ENCODE data around the gene CLEC7A. TPM values are rescaled to one million over a fixed set of nuclear protein-coding genes. Genes with fewer than 3 reads are reported as not detected.

The CLEC7A gene
- total and polyA plus RNA-seq, 9 of the 15 experiments (the other 6 are each of a cell fraction or from before 2014, with no cell fraction given): 0.16 TPM; not detected in 8

DNA sequence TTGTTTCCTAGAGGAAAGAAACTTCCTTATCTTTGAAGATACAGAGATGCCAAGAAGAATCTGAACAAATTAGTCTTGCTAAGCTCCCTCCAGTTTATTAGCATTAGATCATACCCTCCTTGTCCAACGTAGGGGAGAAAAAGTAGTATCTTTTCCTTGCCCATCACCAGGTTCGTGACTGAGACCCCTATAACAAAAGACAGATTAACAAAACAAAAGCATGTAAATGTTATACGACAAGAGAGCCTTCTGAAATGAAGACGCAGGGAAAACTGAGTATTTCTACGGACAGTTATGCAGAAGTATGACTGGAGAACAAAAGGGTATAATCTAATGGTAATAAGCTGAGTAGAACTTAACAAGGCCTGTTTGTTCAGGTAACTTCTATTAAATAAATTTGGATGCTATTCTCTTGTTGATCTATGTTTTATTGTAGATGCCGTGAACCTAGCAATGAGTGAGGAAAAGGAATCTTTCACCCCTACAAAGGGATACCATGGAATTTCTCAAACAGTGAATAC lies 2.9 kb upstream of the CLEC7A start:
- in situ Hi-C loops (cut with MboI) (loop anchor here (25.0 kb wide), 1 partner anchor 321 kb away; no protein-coding TSS in a partner anchor), intact Hi-C loops (cut with micrococcal nuclease) (no loop called here)
- DNase-seq (ENCODE audit: extremely low read depth in 1 of 4, low spot score in 3 of 4): no peak
- no peak overlapping the region for H3K4me3 ChIP-seq
- no peak for ATAC-seq
- H3K4me2 ChIP-seq (ENCODE audit: insufficient read depth, low read length): no peak overlapping the region
- no peaks in the 10 kb centered on the region for H3K9me3 ChIP-seq (replicated peaks; ENCODE audit: control insufficient read depth, insufficient read depth, low read depth, low read length)
- H3K36me3 ChIP-seq (ENCODE audit: control insufficient read depth, insufficient read depth, low read length): no peaks in the 10 kb centered on the region
- H4K20me1 ChIP-seq (replicated peaks; ENCODE audit: control insufficient read depth, insufficient read depth, low read length): no peaks in the 10 kb centered on the region
- ChIA-PET POLR2A (interaction anchor here (0.6 kb wide), 1 partner anchor 386 kb away, joined by 3 read pairs; no protein-coding TSS in a partner anchor), CTCF (ENCODE audit: low intra/inter-chr PET ratio) (no interaction called here)
- no peak overlapping the region for H2AFZ ChIP-seq (ENCODE audit: low read depth, low read length)
- WGBS (ENCODE audit: insufficient coverage, low coverage, missing lambda C conversion rate): under 1% methylated on average over 6 of the region's 6 CpGs
- no TSS peak for BruUV-seq (replicated peaks)
- TF ChIP-seq, protein P1, sequence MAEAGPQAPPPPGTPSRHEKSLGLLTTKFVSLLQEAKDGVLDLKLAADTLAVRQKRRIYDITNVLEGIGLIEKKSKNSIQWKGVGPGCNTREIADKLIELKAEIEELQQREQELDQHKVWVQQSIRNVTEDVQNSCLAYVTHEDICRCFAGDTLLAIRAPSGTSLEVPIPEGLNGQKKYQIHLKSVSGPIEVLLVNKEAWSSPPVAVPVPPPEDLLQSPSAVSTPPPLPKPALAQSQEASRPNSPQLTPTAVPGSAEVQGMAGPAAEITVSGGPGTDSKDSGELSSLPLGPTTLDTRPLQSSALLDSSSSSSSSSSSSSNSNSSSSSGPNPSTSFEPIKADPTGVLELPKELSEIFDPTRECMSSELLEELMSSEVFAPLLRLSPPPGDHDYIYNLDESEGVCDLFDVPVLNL (CRISPR knock-in tag; IDR thresholded peaks at IDR 0.05; ENCODE audit: low read depth): no peak
- no peak for TF ChIP-seq E2F8 (IDR thresholded peaks at IDR 0.05; ENCODE audit: low read depth, partially characterized antibody)
- TF ChIP-seq, protein P2, sequence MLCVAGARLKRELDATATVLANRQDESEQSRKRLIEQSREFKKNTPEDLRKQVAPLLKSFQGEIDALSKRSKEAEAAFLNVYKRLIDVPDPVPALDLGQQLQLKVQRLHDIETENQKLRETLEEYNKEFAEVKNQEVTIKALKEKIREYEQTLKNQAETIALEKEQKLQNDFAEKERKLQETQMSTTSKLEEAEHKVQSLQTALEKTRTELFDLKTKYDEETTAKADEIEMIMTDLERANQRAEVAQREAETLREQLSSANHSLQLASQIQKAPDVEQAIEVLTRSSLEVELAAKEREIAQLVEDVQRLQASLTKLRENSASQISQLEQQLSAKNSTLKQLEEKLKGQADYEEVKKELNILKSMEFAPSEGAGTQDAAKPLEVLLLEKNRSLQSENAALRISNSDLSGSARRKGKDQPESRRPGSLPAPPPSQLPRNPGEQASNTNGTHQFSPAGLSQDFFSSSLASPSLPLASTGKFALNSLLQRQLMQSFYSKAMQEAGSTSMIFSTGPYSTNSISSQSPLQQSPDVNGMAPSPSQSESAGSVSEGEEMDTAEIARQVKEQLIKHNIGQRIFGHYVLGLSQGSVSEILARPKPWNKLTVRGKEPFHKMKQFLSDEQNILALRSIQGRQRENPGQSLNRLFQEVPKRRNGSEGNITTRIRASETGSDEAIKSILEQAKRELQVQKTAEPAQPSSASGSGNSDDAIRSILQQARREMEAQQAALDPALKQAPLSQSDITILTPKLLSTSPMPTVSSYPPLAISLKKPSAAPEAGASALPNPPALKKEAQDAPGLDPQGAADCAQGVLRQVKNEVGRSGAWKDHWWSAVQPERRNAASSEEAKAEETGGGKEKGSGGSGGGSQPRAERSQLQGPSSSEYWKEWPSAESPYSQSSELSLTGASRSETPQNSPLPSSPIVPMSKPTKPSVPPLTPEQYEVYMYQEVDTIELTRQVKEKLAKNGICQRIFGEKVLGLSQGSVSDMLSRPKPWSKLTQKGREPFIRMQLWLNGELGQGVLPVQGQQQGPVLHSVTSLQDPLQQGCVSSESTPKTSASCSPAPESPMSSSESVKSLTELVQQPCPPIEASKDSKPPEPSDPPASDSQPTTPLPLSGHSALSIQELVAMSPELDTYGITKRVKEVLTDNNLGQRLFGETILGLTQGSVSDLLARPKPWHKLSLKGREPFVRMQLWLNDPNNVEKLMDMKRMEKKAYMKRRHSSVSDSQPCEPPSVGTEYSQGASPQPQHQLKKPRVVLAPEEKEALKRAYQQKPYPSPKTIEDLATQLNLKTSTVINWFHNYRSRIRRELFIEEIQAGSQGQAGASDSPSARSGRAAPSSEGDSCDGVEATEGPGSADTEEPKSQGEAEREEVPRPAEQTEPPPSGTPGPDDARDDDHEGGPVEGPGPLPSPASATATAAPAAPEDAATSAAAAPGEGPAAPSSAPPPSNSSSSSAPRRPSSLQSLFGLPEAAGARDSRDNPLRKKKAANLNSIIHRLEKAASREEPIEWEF (CRISPR knock-in tag; IDR thresholded peaks at IDR 0.05): no peak
- FAIRE-seq: no peak
- no peaks in the 10 kb centered on the region; a peak in 1 of 5 replicates for H3K27me3 ChIP-seq (ENCODE audit: control insufficient read depth in 2 of 2, insufficient read depth in 2 of 2, low read length in 2 of 2)
- H3K4me1 ChIP-seq (replicated peaks in 1 of 2; ENCODE audit: control insufficient read depth in 2 of 2, insufficient read depth in 2 of 2, low read length in 2 of 2): no peaks in the 10 kb centered on the region
- H3K9ac ChIP-seq (ENCODE audit: insufficient read depth in 1 of 2, low read depth in 2 of 2, low read length in 2 of 2): no peak overlapping the region
- H3K9me1 ChIP-seq (ENCODE audit: control insufficient read depth, insufficient read depth, low read length): no peaks in the 10 kb centered on the region
- no peaks in the 10 kb centered on the region for H3K79me2 ChIP-seq (ENCODE audit: control insufficient read depth, insufficient read depth, low read length)
- H3K27ac ChIP-seq (ENCODE audit: extremely low read depth, low read depth, low read length): no peak overlapping the region

Data from K562 (cell line).